Fibroblast of lung (primary cell): ENCODE results near the gene DAGLA.
"Not testable (repeated sequence)": the region's sequence is repeated elsewhere in the genome, so short reads cannot be mapped to it uniquely, and the experiment has no call there.

ENCODE experiments used
- EZH2 ChIP-seq: IDR thresholded peaks from 2 replicates; pipeline ENCODE4 v1.5.1; 2012; ENCODE audit warnings: low read length, control low read depth, mild to moderate bottlenecking; ENCODE audit errors: missing control alignments
- TF ChIP-seq, protein P1 (sequence below), 2 donors: IDR thresholded peaks in 1 of 2; conservative IDR thresholded peaks in 1 of 2; 1 replicate in 1 of 2; 2 replicates in 1 of 2; pipeline ENCODE4 v1.5.1; 2011 to 2012; ENCODE audit warnings: low read length in 2 of 2, control low read depth in 1 of 2, inconsistent platforms in 1 of 2, low read depth in 1 of 2, mild to moderate bottlenecking in 1 of 2

DNA sequence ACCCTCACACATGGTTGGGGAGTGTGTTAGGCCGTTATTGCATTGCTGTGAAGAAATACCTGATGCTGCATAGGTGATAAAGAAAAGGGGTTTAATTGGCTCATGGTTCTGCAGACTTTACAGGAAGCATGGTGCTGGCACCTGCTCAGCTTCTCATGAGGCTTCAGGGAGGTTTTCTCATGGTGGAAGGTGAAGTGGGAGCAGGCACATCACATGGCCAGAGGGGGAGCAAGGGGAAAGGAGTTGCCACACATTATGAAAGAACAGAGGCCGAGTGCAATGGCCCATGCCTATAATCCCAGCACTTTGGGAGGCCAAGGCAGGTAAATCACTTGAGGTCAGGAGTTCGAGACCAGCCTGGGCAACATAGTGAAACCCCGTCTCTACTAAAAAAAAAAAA is 19.2 kb upstream of the DAGLA start:
- TF ChIP-seq, protein P1, sequence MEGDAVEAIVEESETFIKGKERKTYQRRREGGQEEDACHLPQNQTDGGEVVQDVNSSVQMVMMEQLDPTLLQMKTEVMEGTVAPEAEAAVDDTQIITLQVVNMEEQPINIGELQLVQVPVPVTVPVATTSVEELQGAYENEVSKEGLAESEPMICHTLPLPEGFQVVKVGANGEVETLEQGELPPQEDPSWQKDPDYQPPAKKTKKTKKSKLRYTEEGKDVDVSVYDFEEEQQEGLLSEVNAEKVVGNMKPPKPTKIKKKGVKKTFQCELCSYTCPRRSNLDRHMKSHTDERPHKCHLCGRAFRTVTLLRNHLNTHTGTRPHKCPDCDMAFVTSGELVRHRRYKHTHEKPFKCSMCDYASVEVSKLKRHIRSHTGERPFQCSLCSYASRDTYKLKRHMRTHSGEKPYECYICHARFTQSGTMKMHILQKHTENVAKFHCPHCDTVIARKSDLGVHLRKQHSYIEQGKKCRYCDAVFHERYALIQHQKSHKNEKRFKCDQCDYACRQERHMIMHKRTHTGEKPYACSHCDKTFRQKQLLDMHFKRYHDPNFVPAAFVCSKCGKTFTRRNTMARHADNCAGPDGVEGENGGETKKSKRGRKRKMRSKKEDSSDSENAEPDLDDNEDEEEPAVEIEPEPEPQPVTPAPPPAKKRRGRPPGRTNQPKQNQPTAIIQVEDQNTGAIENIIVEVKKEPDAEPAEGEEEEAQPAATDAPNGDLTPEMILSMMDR (conservative IDR thresholded peaks at IDR 0.05 in 1 of 2, IDR thresholded peaks at IDR 0.05 in 1 of 2; ENCODE audit: low read depth in 1 of 2, low read length in 2 of 2), result not testable (repeated sequence)
- TF ChIP-seq EZH2, result not testable (repeated sequence)
